Measurements from ENCODE around the gene MYG1. TPM values are rescaled to one million over a fixed set of nuclear protein-coding genes. Genes with fewer than 3 reads are reported as not detected.

Gene MYG1
- total RNA-seq, 1 experiment from 2014 or later, result 102 TPM

DNA sequence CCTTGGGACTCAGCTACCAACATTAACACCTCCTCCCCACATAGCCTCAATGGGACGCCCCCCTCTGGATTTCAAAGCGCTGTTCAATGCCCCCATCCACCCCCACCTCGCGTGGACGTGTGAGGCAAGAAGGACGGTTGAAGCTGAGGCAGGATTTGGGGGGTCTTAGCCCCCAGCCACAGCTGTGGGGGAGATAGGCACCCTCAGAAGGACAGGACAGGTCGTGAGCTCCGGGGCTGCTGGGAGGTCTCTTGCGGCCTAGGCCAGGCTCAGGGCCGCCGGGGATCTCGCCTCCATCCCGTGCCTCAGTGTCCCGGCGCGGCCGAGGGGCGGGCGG lies 45.0 kb downstream of the MYG1 start:
- CTCF ChIA-PET, result interaction anchor here (0.5 to 2.8 kb wide), 6 partner anchors 9 to 228 kb away, joined by 3 to 15 read pairs (median 6); partner anchors contain the start of gene SP1
- intact Hi-C loops (cut with micrococcal nuclease; ENCODE audit: unreplicated experiment), result no loop called here

DNA sequence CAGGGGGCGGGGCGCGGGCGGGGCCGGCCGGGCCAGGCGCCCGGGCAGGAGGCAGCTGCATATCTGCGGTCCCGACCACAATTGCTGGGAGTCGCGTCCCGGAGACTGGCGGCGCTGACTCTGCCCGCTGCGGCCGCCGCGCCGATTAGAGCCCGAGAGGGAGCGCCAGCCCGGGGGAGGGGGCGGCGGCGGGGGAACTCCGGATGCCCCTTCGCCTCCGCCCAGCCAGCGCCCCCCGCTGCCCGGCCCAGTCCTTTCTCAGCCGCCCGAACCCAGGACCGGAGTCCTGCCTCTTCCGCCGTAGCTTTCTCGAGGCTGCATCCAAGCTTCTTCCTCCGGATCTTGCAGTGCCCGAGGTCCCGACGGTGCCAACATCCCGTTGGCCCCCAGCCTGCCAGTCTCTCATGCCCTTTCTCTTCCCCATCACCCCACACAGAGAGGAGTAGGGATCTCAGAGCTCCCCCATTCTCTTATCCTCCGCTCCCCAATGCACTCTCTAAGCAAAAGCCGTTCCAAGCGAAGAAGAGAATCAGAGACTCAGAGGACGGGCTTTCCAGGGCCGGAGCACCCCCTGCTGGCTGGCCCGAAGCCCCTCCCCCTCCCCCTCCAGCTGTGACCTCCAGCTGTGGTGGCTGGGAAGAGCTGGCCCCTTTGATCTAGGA lies 45.5 kb downstream of the MYG1 start:
- no peaks in the 10 kb centered on the region for H3K27me3 ChIP-seq (replicated peaks; ENCODE audit: insufficient read depth, low read depth, low read length, poor library complexity)
- peaks cover 13% of the 10 kb centered on the region for H3K4me1 ChIP-seq (ENCODE audit: insufficient read depth, low read length, poor library complexity, severe bottlenecking)
- ChIA-PET POLR2A (ENCODE audit: low non-redundant PET) (interaction anchor here (0.6 to 0.7 kb wide), 2 partner anchors 10 to 72 kb away, joined by 5 to 7 read pairs; no protein-coding TSS in a partner anchor), CTCF (interaction anchor here (0.5 to 2.8 kb wide), 10 partner anchors 10 to 227 kb away, joined by 3 to 15 read pairs (median 4); partner anchors contain the start of gene SP1)
- no peak for TF ChIP-seq EZH2 (IDR thresholded peaks at IDR 0.05; ENCODE audit: borderline replicate concordance, low read depth, low read length, poor library complexity, severe bottlenecking)
- TF ChIP-seq, protein P1, sequence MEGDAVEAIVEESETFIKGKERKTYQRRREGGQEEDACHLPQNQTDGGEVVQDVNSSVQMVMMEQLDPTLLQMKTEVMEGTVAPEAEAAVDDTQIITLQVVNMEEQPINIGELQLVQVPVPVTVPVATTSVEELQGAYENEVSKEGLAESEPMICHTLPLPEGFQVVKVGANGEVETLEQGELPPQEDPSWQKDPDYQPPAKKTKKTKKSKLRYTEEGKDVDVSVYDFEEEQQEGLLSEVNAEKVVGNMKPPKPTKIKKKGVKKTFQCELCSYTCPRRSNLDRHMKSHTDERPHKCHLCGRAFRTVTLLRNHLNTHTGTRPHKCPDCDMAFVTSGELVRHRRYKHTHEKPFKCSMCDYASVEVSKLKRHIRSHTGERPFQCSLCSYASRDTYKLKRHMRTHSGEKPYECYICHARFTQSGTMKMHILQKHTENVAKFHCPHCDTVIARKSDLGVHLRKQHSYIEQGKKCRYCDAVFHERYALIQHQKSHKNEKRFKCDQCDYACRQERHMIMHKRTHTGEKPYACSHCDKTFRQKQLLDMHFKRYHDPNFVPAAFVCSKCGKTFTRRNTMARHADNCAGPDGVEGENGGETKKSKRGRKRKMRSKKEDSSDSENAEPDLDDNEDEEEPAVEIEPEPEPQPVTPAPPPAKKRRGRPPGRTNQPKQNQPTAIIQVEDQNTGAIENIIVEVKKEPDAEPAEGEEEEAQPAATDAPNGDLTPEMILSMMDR (conservative IDR thresholded peaks at IDR 0.05; ENCODE audit: low read depth, low read length), result peak; percentile 61
- no peaks in the 10 kb centered on the region for H3K36me3 ChIP-seq (ENCODE audit: insufficient read depth, low read length, poor library complexity, severe bottlenecking)
- peak; percentile 72 for DNase-seq (ENCODE audit: low spot score)
- H3K4me3 ChIP-seq (ENCODE audit: low read depth, low read length, poor library complexity, severe bottlenecking), result peak overlapping the region; percentile 56
- H3K27ac ChIP-seq (ENCODE audit: low read depth, low read length, poor library complexity, severe bottlenecking), result peak overlapping the region; percentile 69
- no peaks in the 10 kb centered on the region for H3K9me3 ChIP-seq (ENCODE audit: low read depth, low read length, poor library complexity, severe bottlenecking)
- no TSS peak for BruUV-seq (replicated peaks)
- intact Hi-C loops (cut with micrococcal nuclease; ENCODE audit: unreplicated experiment), result no loop called here

More for the DNA sequence above, 45.0 kb downstream of the MYG1 start:
- Histone ChIP-seq H3K27ac (ENCODE audit: low read depth, low read length, poor library complexity, severe bottlenecking) (no peak overlapping the region), H3K36me3 (ENCODE audit: insufficient read depth, low read length, poor library complexity, severe bottlenecking) (no peaks in the 10 kb centered on the region), H3K9me3 (ENCODE audit: low read depth, low read length, poor library complexity, severe bottlenecking) (no peaks in the 10 kb centered on the region), H3K4me1 (ENCODE audit: insufficient read depth, low read length, poor library complexity, severe bottlenecking) (peaks cover 13% of the 10 kb centered on the region), H3K27me3 (replicated peaks; ENCODE audit: insufficient read depth, low read depth, low read length, poor library complexity) (no peaks in the 10 kb centered on the region), H3K4me3 (ENCODE audit: low read depth, low read length, poor library complexity, severe bottlenecking) (peak overlapping the region; percentile 56)
- DNase-seq (ENCODE audit: low spot score), result no peak
- BruUV-seq (replicated peaks), result no TSS peak
- TF ChIP-seq, protein P1 (conservative IDR thresholded peaks at IDR 0.05; ENCODE audit: low read depth, low read length), result no peak
- POLR2A ChIA-PET (ENCODE audit: low non-redundant PET), result interaction anchor here (0.6 to 0.7 kb wide), 2 partner anchors 11 to 72 kb away, joined by 5 to 7 read pairs; no protein-coding TSS in a partner anchor

DNA sequence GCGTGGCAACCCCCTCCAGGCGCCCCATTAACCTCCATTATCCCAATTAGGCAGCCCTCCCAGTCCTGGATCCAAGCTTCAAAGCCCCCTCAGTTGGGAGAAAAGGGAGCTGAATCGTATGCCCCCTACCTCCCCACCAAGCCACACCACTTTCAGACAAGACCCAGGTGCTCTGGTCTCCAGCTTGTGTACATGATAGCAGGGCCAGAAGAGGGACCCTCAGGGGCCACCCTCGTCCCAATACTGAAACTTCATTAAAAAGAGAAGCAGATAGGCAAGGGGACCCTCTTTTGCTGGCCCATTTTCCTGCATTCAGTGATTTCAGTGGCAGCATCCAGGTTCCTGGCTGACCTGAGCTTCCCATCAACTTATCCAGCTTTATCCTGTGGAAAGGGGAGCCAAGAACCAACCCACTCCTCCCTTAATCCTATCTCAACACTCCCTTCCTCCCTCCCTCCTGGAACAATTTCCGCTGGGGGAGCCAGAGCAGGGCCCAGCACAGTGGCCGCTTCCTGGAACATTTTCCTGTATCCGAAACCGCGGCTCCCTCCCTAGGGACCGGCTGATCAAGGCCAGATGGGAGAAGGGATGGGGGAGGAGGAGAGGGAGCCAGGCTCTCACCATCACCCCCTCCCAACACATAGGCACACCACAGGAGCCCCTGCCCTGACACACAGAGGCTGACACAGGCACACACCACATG lies 46.1 kb downstream of the MYG1 start:
- BruUV-seq (replicated peaks), result no TSS peak
- Histone ChIP-seq H3K4me1 (ENCODE audit: insufficient read depth, low read length, poor library complexity, severe bottlenecking) (peaks cover 13% of the 10 kb centered on the region), H3K9me3 (ENCODE audit: low read depth, low read length, poor library complexity, severe bottlenecking) (no peaks in the 10 kb centered on the region), H3K27ac (ENCODE audit: low read depth, low read length, poor library complexity, severe bottlenecking) (peak overlapping the region; percentile 69), H3K27me3 (replicated peaks; ENCODE audit: insufficient read depth, low read depth, low read length, poor library complexity) (no peaks in the 10 kb centered on the region), H3K4me3 (ENCODE audit: low read depth, low read length, poor library complexity, severe bottlenecking) (peak overlapping the region; percentile 56), H3K36me3 (ENCODE audit: insufficient read depth, low read length, poor library complexity, severe bottlenecking) (no peaks in the 10 kb centered on the region)
- ChIA-PET POLR2A (ENCODE audit: low non-redundant PET) (no interaction called here), CTCF (interaction anchor here (0.5 to 2.8 kb wide), 8 partner anchors 10 to 163 kb away, joined by 3 to 15 read pairs (median 6); no protein-coding TSS in a partner anchor)
- TF ChIP-seq, protein P1 (conservative IDR thresholded peaks at IDR 0.05; ENCODE audit: low read depth, low read length), result no peak; the same call in 1 of the 2 replicates
- no peak for TF ChIP-seq EZH2 (IDR thresholded peaks at IDR 0.05; ENCODE audit: borderline replicate concordance, low read depth, low read length, poor library complexity, severe bottlenecking)
- intact Hi-C loops (cut with micrococcal nuclease; ENCODE audit: unreplicated experiment), result no loop called here
- DNase-seq (ENCODE audit: low spot score), result peak; percentile 94
